Endometrium (tissue), 2 donors: Measurements from ENCODE around the gene SYNPR.
"Not testable (repeated sequence)": the region's sequence is repeated elsewhere in the genome, so short reads cannot be mapped to it uniquely, and the experiment has no call there.

Experiments
- FAIRE-seq: peaks from 2 replicates; lab custom pipeline; 2012; peaks lifted over from hg19 to GRCh38; lab: Jason Lieb, UNC
- donor health status: control.
- donor health status: control.

Gene SYNPR

DNA sequence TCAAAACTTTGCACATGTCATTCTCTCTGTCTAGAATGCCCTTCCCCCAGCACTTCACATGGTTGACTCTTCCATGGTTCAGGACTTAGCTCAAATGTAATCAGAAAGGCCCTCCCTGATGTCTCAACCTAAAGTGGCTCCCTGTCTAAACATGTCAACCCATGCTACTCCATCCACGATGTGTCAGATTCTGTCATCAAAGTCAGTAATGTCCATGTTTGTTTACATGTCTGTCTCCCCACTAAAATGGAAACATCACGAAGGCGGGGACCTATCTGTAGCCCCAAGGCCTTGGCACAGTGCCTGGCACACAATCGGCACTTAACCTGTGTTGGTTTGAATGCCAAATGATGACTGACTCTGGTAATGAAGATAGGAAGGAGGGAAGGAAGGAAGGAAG is 353.6 kb downstream of the SYNPR start:
- FAIRE-seq = no peak

GRCh38 chr3:63635186-63635585 is 357.1 kb downstream of the SYNPR start:
- no peak for FAIRE-seq

DNA sequence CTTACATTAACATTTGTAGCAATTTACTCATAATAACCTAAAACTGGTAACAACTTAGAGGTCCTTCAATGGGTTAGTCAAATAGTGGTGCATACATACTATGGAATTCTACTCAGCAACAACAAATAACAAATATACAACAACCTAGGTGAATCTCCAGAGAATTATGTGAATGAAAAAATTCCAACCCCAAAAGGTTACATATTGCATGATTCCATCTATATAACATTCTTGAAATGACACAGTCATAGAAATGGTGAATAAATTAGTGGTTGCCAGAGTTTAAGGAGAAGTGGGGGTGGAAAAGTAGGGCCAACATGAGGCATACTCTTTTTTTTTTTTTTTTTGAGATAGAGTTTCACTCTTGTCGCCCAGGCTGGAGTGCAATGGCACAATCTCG is 361.7 kb downstream of the SYNPR start:
- FAIRE-seq = no peak

DNA sequence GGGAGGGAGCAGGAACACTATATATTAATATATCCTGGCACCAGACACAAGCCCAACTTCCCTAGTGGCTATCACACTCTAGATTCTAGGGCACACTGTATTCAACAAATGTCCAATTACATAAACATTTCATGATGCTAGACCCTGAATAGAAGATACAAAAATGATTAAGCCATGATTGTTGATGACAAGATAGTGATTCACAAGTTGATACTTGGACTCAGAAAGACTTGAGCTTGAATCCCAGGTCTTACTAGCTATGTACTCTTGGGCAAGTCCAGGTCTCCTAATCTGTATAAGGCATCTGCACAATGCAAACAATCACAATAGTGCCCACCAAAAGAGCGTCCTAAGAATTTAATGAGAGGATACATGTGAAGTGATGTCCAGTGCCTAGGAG is 364.4 kb downstream of the SYNPR start:
- FAIRE-seq = no peak

GRCh38 chr3:63644212-63644797 is 366.2 kb downstream of the SYNPR start:
- FAIRE-seq = no peak

DNA sequence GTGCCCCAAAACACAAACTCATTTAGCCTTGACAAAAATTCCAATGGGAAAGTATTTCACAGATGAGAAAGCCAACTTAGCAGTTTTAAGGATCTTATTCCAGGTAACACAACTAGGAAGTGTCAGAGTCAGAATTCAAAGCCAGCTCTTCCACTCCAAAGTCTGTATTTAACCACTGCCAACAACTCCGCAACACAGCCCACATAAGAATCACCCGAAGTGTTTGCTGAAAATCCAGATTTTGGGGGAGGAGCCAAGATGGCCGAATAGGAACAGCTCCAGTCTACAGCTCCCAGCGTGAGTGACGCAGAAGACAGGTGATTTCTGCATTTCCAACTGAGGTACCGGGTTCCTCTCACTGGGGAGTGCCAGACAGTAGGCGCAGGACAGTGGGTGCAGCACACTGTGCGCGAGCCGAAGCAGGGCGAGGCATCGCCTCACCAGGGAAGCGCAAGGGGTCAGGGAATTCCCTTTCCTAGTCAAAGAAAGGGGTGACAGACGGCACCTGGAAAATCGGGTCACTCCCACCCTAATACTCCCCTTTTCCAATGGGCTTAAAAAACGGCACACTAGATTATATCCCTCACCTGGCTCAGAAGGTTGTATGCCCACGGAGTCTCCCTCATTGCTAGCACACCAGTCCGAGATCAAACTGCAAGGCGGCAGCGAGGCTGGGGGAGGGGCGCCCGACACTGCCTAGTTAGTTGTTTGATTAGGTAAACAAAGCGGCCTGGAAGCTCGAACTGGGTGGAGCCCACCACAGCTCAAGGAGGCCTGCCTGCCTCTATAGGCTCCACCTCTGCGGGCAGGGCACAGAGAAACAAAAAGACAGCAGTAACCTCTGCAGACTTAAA is 367.0 kb downstream of the SYNPR start:
- FAIRE-seq = not testable (repeated sequence)

DNA sequence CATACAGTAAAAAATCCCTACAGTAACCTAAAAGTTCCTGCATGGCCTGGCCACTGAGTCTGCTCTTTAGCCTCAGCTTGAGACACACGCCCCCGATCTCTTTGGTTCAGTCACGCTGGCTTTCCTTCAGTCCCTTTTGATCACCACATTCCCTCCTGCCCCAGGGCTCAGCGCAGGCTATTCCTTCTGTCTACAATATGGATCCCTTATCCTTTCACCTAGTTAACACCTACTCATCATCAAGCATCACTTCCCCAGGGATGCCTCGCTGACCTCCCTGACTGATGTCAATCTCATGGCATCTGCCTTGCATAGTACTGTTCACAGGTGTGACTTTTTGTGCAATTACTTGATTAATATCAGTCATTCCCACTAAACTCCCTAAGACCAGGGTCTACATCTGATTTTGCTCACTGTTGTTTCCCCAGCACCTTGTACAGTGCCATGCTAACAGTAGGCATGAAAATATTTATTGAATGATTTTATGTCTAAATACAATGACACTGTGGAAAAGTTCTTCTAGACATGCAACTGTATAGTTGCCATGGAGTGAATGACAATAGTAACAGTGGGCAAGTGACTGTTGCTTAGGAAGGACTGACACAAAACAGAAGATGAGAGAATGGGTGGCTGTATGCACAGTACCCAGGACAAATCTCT is 374.1 kb downstream of the SYNPR start, which contains the start of gene SNTN:
Gene SNTN, plus strand, starts transcription at position 610 of the 660 bp plus-strand sequence. Its CDS starts 13 bp downstream, at position 623.
- no peak for FAIRE-seq

GRCh38 chr3:63654211-63654610 is 376.1 kb downstream of the SYNPR start:
- FAIRE-seq = no peak

DNA sequence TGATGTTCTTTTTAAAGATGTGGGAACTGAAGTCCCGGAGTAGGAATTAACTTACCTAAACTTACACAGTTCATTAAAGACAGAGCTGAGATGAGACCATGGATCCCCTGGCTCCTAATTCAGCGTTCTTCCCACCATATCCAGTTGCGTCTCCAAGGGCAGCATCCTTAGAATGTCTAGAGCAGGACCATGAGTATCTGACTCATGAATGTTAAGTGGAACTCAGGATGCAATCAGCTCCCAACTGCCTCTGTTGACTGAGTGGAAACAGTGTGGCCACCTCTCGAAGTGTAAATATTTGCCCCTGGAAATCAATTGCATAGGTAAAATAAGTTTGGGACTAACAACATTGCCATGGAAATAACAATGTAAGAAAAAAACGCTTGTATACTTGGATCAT is 376.8 kb downstream of the SYNPR start:
- no peak for FAIRE-seq

DNA sequence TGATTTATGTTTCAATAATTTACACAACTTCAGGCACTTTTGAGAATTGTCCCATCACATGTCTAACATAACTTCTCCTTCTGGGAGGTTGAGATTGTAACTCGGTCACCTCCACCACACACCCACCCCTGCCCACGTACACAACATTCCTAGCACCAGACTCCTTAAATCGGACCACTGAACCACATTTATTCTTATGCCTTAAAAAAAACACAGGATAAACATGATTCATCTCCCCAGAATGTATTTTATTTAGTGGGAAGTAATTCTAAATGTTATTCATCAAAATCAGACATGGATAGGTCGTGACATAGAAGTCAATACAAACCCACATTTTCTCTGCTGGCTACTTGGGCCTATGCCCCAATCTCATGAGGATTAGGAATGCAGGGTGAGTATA is 377.4 kb downstream of the SYNPR start:
- no peak for FAIRE-seq

- no peak for FAIRE-seq
These were observed 378.7 kb downstream of the SYNPR start for GRCh38 chr3:63656786-63657185.

DNA sequence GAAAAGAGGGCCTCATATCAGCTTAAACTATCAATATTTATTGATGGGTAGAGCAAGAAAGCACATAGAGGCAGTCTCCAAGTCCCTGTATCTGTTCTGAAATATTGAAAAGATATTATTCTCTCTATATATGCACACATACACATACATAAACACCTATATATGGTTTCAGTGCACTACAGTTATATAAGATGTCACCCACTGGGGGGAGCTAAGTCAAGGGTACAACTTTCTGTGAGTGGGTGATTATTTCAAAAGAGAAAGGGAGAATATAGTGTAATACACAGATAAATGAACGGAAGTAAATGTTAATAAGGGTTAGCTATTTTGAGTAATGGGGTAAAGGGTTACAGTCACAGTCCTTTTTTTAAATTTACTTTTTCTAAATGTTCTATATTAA is 383.1 kb downstream of the SYNPR start:
- FAIRE-seq = no peak

DNA sequence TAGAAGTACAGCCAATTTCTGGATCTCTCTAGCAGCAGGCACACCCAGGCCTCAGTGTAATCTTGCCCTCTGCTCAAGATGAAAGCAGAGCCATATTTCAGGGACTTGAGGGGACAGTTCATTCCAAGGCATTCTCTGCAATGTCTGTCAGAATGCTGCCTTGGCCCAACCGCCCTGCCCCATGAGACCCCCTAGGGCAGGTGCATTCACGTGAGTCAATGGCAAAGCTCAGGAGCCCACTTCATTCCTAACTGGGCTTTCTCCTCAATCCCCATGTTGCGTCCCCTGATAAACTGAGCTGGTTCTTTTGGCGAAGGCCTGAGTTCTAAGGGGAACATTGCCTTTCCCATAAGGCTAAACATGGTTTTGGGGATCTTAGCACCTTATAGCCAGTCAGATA is 383.9 kb downstream of the SYNPR start:
- FAIRE-seq = no peak

GRCh38 chr3:63662500-63662899 is 384.4 kb downstream of the SYNPR start:
- FAIRE-seq = no peak
